Measurements from ENCODE around the gene MRE11. TPM values are rescaled to one million over a fixed set of nuclear protein-coding genes. Genes with fewer than 3 reads are reported as not detected.
"Not testable (repeated sequence)": the region's sequence is repeated elsewhere in the genome, so short reads cannot be mapped to it uniquely, and the experiment has no call there.

The MRE11 gene
- total RNA-seq, 2 experiments from 2014 or later = 38.4 to 44.2 TPM

DNA sequence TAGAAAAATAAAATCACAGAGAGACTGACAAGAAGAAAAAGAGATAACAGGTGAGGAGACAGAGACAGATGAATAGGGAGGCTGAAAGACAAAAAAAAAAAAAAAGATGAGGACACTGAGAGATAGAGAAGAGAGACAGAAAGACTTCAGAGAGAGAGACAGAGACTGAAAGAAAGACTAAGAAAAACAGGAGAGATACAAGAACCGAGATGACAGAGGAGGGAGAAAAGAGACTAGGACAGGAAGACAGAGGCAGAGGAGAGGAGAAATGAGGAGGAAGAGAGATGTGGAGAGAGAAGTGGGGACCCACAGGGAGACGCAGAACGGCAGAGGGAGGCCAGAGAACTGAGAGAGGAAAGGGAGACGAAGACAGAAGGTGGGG, 93.2 kb downstream of the MRE11 start:
- peaks cover 3% of the 10 kb centered on the region for H3K9me3 Mint-ChIP-seq
- H3K27ac Mint-ChIP-seq = no peak overlapping the region
- DNase-seq = no peak
- ChIA-PET POLR2A (no interaction called here), CTCF (no interaction called here)
- H3K27me3 Mint-ChIP-seq = peaks cover 41% of the 10 kb centered on the region
- H3K36me3 Mint-ChIP-seq (ENCODE audit: low read depth) = no peaks in the 10 kb centered on the region
- H3K4me3 Mint-ChIP-seq = no peak overlapping the region
- peaks cover 8% of the 10 kb centered on the region for H3K4me1 Mint-ChIP-seq

DNA sequence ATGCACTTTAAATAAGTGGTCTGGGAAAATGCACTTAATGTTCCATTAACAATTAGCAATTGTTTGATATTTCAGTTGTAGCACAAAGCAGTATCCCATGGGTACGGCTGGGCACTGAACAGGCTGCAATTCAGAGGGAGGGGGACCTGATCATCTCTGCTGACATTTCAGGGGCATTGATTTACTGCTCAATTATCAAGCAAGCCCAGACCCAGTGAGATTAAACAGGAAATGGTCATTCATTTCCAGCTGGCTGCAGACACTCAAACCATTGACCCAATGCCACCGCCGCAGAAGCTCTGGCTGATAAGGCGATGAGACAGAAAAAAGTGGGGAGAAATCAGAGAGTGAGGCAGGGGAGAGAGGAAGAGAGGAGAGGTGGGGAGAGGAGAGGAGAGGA, 93.6 kb downstream of the MRE11 start:
- CTCF ChIA-PET = no interaction called here
- Mint-ChIP-seq H3K27ac (no peak overlapping the region), H3K27me3 (peaks cover 42% of the 10 kb centered on the region), H3K9me3 (peaks cover 3% of the 10 kb centered on the region), H3K4me1 (peaks cover 8% of the 10 kb centered on the region), H3K36me3 (ENCODE audit: low read depth) (no peaks in the 10 kb centered on the region), H3K4me3 (no peak overlapping the region)
- DNase-seq = no peak
- POLR2A ChIA-PET = no interaction called here

DNA sequence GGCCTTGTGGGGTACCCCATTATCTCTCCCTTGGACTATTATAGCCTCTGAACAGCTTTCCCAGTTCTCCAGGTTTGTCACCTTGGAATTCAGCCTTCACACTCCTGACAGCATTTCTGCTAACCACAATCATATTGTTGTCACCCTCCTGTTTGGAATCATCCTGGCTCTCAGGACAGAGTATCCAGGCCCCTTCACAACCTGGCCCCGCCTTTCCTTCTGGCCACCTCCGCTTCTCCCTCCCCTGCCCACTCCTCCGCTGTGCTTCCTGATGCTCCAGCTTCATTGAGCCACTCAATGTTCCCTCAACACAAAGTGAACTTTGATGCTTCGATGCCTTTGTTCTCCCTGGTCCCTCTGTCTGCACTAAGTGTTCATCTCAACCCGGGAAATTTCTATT, 95.5 kb downstream of the MRE11 start:
- ChIA-PET CTCF (no interaction called here), POLR2A (no interaction called here)
- Mint-ChIP-seq H3K4me3 (no peak overlapping the region), H3K4me1 (peaks cover 8% of the 10 kb centered on the region), H3K27ac (no peak overlapping the region), H3K9me3 (peaks cover under 1% of the 10 kb centered on the region), H3K27me3 (peaks cover 43% of the 10 kb centered on the region), H3K36me3 (ENCODE audit: low read depth) (no peaks in the 10 kb centered on the region)
- no peak for DNase-seq

DNA sequence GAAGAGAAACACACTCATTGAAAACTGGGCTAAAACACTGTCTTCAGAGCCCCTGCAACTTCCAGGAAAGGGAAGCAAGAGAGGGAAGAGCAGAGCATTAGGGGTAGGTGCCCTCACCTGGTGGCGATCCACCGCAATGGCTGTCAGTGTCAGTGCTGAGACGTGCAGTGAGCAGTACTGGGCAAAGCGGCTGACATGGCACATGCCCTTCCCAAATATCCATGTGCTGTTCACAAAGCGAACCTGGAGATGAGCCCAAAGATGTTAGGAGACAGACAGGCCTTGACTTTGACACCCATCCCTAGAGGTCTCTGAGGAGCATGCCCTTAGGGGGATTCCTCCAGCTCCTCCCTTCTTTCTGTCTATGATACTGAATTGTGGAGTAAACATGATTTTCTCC, 97.4 kb downstream of the MRE11 start:
- Mint-ChIP-seq H3K4me1 (peaks cover 6% of the 10 kb centered on the region), H3K27ac (no peak overlapping the region), H3K4me3 (no peak overlapping the region), H3K9me3 (no peaks in the 10 kb centered on the region), H3K36me3 (ENCODE audit: low read depth) (no peaks in the 10 kb centered on the region), H3K27me3 (peaks cover 28% of the 10 kb centered on the region)
- DNase-seq = no peak
- ChIA-PET POLR2A (no interaction called here), CTCF (no interaction called here)

DNA sequence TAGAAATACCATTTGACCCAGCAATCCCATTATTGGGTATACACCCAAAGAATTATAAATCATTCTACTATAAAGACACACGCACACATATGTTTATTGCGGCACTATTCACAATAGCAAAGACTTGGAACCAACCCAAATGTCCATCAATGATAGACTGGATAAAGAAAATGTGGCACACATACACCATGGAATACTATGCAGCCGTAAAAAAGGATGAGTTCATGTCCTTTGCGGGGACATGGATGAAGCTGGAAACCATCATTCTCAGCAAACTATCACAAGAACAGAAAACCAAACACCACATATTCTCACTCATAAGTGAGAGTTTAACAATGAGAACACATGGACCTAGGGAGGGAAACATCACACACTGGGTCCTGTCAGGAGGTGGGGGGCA, 101.7 kb downstream of the MRE11 start:
- H3K36me3 Mint-ChIP-seq (ENCODE audit: low read depth); H3K27me3 Mint-ChIP-seq; H3K27ac Mint-ChIP-seq; H3K4me1 Mint-ChIP-seq; POLR2A ChIA-PET; H3K9me3 Mint-ChIP-seq; H3K4me3 Mint-ChIP-seq; CTCF ChIA-PET; DNase-seq: not testable (repeated sequence)

DNA sequence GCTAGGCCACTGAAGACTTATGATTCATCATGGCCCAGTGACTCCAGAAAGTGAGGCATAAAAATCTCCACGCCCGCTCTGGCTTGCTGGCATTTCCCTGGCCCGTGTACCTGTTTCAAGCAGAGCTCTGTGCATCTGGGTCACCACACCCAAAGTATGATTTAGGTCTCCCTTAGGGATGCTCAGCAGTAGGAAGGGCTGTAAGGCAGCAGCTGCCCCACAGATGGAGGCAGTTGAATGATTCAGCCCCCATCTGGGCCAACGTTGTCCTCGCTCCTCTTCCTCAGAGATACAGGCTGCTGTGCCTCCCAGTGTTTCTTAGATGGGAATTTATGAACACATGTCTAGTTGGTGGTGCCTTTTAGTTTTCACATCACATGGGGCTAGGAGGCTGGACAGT, 114.0 kb downstream of the MRE11 start:
- no peaks in the 10 kb centered on the region for H3K36me3 Mint-ChIP-seq (ENCODE audit: low read depth)
- CTCF ChIA-PET = interaction anchor here (0.7 kb wide), 1 partner anchor 82 kb away, joined by 3 read pairs; no protein-coding TSS in a partner anchor
- POLR2A ChIA-PET = no interaction called here

DNA sequence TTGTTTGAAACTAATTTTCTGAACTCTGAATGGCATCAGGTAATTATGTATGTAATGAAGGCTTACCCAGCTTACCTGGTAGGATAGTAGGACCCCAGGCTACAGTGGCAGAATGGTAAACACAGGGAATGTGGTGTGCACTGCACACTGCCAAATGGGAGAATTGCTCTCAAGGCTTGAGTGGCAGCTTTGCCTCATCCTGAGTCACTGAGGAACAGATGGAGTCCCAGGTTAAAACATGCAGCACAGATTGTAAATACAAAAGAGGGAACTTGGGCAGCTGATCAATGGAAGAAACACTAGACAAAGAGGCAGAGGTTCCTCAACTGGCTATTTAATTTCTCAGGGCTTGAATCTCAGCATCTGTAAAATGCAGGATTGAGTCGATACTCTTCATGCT, 116.8 kb downstream of the MRE11 start:
- POLR2A ChIA-PET = no interaction called here
- no peaks in the 10 kb centered on the region for H3K9me3 Mint-ChIP-seq

More for the DNA sequence above, 114.0 kb downstream of the MRE11 start:
- Mint-ChIP-seq H3K4me3 (no peak overlapping the region), H3K4me1 (no peaks in the 10 kb centered on the region), H3K9me3 (no peaks in the 10 kb centered on the region), H3K27ac (no peak overlapping the region), H3K27me3 (no peaks in the 10 kb centered on the region)
- no peak for DNase-seq

DNA sequence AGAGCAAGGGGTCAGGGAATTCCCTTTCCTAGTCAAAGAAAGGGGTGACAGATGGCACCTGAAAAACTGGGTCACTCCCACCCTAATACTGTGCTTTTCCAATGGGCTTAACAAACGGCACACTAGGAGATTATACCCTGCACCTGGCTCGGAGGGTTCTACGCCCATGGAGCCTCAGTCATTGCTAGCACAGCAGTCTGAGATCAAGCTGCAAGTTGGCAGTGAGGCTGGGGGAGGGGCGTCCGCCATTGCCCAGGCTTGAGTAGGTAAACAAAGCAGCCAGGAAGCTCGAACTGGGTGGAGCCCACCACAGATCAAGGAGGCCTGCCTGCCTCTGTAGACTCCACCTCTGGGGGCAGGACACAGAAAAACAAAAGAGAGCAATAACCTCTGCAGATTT, 123.1 kb downstream of the MRE11 start:
- H3K9me3 Mint-ChIP-seq; H3K27me3 Mint-ChIP-seq; H3K36me3 Mint-ChIP-seq (ENCODE audit: low read depth); POLR2A ChIA-PET; H3K4me3 Mint-ChIP-seq; H3K4me1 Mint-ChIP-seq; DNase-seq: not testable (repeated sequence)
- CTCF ChIA-PET = interaction anchor here (0.6 kb wide), 1 partner anchor 1352 kb away, joined by 4 read pairs; no protein-coding TSS in a partner anchor
- peak overlapping the region; percentile 57 for H3K27ac Mint-ChIP-seq

More for the DNA sequence above, 116.8 kb downstream of the MRE11 start:
- DNase-seq = no peak
- CTCF ChIA-PET = no interaction called here
- no peak overlapping the region for H3K27ac Mint-ChIP-seq
- H3K4me1 Mint-ChIP-seq = no peaks in the 10 kb centered on the region
- H3K4me3 Mint-ChIP-seq = no peak overlapping the region
- H3K36me3 Mint-ChIP-seq (ENCODE audit: low read depth) = no peaks in the 10 kb centered on the region
- no peaks in the 10 kb centered on the region for H3K27me3 Mint-ChIP-seq

Small RNA genes within 50 kb of the gene (microRNA-seq; reads per million reads assigned to microRNA genes)
- 2.7 reads per million, percentile 13 among the genes with 10 or more reads in this experiment for gene MIR548L (ENCODE audit: borderline microRNAs expressed, borderline replicate concordance)

Other genes with a start within 250 kb of the MRE11 start
- not detected for gene IZUMO1R, start 189.3 kb downstream of the MRE11 start, total RNA-seq
- gene GPR83, start 92.4 kb downstream of the MRE11 start, total RNA-seq = under 1 TPM; 0.05 to 0.06 TPM
- 10 to 100 TPM; 30.3 to 36.8 TPM for gene ANKRD49, start 140 bp upstream of the MRE11 start, total RNA-seq
- gene C11orf97, start 18.6 kb upstream of the MRE11 start, total RNA-seq = not detected
- gene FUT4, start 50.1 kb upstream of the MRE11 start, total RNA-seq = 1 to 10 TPM; 7.1 to 7.8 TPM
- under 1 TPM; 0.55 to 0.65 TPM for gene PIWIL4, start 73.5 kb upstream of the MRE11 start, total RNA-seq